ENCODE results near the gene C8B.

DNA sequence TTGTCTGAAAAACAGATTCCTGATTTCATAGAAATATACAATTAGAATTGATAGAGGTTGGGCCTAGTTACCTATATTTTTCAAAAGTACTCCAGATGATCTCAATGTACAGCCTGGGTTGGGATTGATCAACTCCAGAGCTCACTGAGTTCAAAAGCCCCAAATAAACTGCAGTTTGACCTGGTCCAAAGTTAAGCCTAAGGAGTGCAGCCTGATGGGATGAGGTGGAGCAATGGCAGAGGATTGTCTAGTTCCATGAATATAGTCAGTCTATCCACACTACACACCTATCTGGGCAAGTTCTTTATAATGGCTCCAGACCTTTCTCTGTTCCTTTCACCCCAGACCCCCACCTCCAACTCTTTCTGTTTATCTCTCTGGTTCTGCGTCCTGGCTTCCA, 62.0 kb downstream of the C8B start:
- no peak for TF ChIP-seq EZH2phosphoT487 (IDR thresholded peaks at IDR 0.05; ENCODE audit: insufficient read depth, low read depth)
- no peak for TF ChIP-seq EZH2 (IDR thresholded peaks at IDR 0.05; ENCODE audit: insufficient read depth, poor library complexity, severe bottlenecking)
